Heart right ventricle (tissue), 16 donors: Measurements from ENCODE around the gene NUDT17. TPM values are rescaled to one million over a fixed set of nuclear protein-coding genes. Genes with fewer than 3 reads are reported as not detected.

Source experiments
- ATAC-seq, 8 donors: fragments of 200-7000 bp; cut with Tn5 transposase; one replicate each; pipeline ENCODE4 v1.9.1; 2020; ENCODE audit warnings: mild to moderate bottlenecking in 8 of 8, moderate library complexity in 8 of 8, moderate number of reproducible peaks in 1 of 8
- DNase-seq, 2 donors: peaks; one replicate each; pipeline ENCODE4 v3.0.0-alpha.2; 2020
- H3K27ac ChIP-seq, 10 donors: fragments of 200-600 bp; sonication (generic) in 2 of 10; one replicate each; pipeline versions ENCODE4 v1.5.0 to v1.8.0; 2020 to 2022; ENCODE audit warnings: mild to moderate bottlenecking in 3 of 10
- H3K27me3 ChIP-seq, 7 donors: fragments of 200-600 bp; one replicate each; pipeline ENCODE4 v1.8.0; 2021 to 2022; ENCODE audit warnings: mild to moderate bottlenecking in 2 of 7
- H3K36me3 ChIP-seq, 9 donors: fragments of 200-600 bp; sonication (generic) in 1 of 9; one replicate each; pipeline versions ENCODE4 v1.5.0 to v1.8.0; 2020 to 2022; ENCODE audit warnings: mild to moderate bottlenecking in 2 of 9
- H3K4me1 ChIP-seq, 9 donors: fragments of 200-600 bp; sonication (generic) in 1 of 9; one replicate each; pipeline versions ENCODE4 v1.5.0 to v1.8.0; 2020 to 2022; ENCODE audit warnings: mild to moderate bottlenecking in 4 of 9
- H3K4me3 ChIP-seq, 10 donors: fragments of 200-600 bp; sonication (generic) in 2 of 10; one replicate each; pipeline versions ENCODE4 v1.5.0 to v1.8.0; 2020 to 2022; ENCODE audit warnings: mild to moderate bottlenecking in 7 of 10, moderate library complexity in 2 of 10
- H3K9me3 ChIP-seq, 11 donors: fragments of 200-600 bp in 10 of 11; sonication (generic) in 2 of 11; one replicate each; pipeline versions ENCODE4 v1.5.0 to v1.8.0; 2013 to 2022; ENCODE audit warnings: mild to moderate bottlenecking in 2 of 11, control low read depth in 1 of 11, moderate library complexity in 1 of 11
- WGBS, 2 donors: extraction: QIAGEN DNeasy Blood & Tissue Kit; methylation state at CpG; one replicate each; pipeline ENCODE4 v1.1.7; 2013; ENCODE audit warnings: inconsistent platforms in 1 of 2; 5-methylcytosine and 5-hydroxymethylcytosine counted together
- intact Hi-C, 10 donors: fragments of 100-400 bp; cut with DNase I; formaldehyde crosslinking; loops; one replicate each; pipeline versions ENCODE4 v1.11.1 to v1.14.2; 2022
- polyA plus RNA-seq, 2 donors: library from polyadenylated mRNA; stranded (reverse); fragments of 200-250 nt; gene quantifications; one replicate each; pipeline ENCODE4 v1.2.3, GENCODE V29; 2013
- total RNA-seq, 10 donors: library from RNA; stranded (reverse); fragmentation: NEBNext Ultra II Directional in 3 of 10; extraction: Animal tissue kit (Norgen Biotek cat#: 25700) in 3 of 10; gene quantifications; one replicate each; pipeline versions ENCODE4 v1.2.1 to v1.2.4, GENCODE V29; 2021 to 2023
- TF ChIP-seq, protein P1 (sequence below), 9 donors: fragments of 200-600 bp; sonication (generic) in 2 of 9; IDR thresholded peaks; one replicate each; pipeline versions ENCODE4 v1.5.0 to v1.8.0; 2021 to 2022; ENCODE audit warnings: antibody characterized with exemption in 9 of 9, mild to moderate bottlenecking in 5 of 9, moderate library complexity in 1 of 9
- donor health status: Arrhythmogenic right ventricular cardiomyopathy.
- donor health status: ischemic (EF 13 %, LVEDD 7.1; RV severe dilation, severe dysfunction).
- donor health status: healthy with polysubstance abuse.
- donor health status: DM: no; HTN: yes; CAD: no.
- donor health status: DM: no; HTN: no; CAD: no.
- donor health status: ischemic (EF 25% LVEDD 6.9; RV normal size, moderate dysfunction).
- donor health status: ischemic (EF 25% LVEDD 5.7; RV mildly dilated, moderate dysfunction).
- donor health status: healthy.
- donor health status: DM: yes; HTN: yes; CAD: no.
- donor health status: Ischemic cardiomyopathy.
- donor health status: ischemic (EF 35%, LVEDD 5.7; RV mildly dilated, moderate dysfunction).
- donor health status: nonischemic (EF 11% LVEDD 7.7; RV severe dilation, severe dysfunction).
- donor health status: DM: yes; HTN: yes; CAD: no.
- donor health status: PGD.
- donor health status: ischemic (EF 29% LVEDD 5.4; RV normal size, mild dysfunction).
- donor health status: nonischemic (EF 23%, LVEDD 6.1; RV moderate dilation, normal function).

The NUDT17 gene
- total and polyA plus RNA-seq, 12 donors = 0.75 to 4.9 (median 3.6) TPM

DNA sequence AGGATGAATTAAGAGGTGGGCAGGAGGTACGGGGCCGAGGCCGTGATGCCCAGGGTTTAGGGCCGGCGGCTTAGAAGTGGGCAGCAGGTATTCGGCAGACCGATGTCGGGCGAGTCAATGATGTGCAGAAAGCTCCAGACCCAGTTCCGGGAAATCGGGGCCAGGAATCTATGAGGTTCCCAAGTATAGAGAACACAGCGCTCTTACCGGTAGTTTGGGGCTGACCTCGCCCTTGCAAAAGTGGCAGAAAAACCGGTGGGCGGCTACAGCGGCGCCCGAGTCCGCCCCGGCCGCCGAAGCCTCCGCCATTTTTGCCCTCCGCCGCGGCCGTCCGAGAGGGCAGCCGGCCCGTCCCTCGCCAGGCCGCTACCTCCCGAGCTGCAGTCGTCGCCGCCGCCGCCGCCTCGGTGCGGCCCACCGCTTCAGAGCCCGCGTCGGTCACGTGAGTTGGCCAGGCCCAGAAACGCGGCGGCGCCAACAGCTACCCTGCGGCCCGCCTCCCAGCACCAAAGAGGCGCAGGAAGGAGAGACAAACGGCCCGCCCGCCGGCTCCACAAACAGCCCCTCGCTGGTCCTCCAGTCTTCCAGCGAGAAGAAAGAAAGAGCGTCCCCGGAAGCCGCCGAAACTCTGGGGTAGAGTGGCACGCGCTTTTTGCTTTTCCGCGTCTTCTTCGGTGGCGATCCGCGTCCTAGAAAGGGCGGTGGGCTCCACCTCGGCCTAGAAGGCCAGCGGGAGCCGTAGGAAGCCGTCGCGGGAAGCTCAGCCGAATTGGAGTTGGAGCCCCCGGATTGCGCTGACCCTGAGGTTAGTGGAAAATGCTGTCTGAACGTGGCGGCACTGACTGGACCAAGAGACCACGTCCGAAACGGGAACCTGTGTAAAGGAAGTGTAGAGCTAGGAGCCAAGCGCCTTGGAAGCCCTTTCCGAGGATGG, 21.6 kb upstream of the NUDT17 start, which contains the start of the genes POLR3C and RNF115:
Gene POLR3C (plus strand): TSS at position 636 of the 934 bp plus-strand sequence. CDS start 1,577 bp downstream, outside the sequence.
Gene RNF115 (minus strand): TSS at position 531 of the 934 bp plus-strand sequence. CDS start 222 bp downstream, at position 309.
- ATAC-seq = peak; percentile 96 to 98 (median 96)
- intact Hi-C loops = loop anchor here in 1 of 10 donors (2.0 kb wide), 1 partner anchor 35 kb away; the partner anchor contains the start of gene PIAS3
- TF ChIP-seq, protein P1, sequence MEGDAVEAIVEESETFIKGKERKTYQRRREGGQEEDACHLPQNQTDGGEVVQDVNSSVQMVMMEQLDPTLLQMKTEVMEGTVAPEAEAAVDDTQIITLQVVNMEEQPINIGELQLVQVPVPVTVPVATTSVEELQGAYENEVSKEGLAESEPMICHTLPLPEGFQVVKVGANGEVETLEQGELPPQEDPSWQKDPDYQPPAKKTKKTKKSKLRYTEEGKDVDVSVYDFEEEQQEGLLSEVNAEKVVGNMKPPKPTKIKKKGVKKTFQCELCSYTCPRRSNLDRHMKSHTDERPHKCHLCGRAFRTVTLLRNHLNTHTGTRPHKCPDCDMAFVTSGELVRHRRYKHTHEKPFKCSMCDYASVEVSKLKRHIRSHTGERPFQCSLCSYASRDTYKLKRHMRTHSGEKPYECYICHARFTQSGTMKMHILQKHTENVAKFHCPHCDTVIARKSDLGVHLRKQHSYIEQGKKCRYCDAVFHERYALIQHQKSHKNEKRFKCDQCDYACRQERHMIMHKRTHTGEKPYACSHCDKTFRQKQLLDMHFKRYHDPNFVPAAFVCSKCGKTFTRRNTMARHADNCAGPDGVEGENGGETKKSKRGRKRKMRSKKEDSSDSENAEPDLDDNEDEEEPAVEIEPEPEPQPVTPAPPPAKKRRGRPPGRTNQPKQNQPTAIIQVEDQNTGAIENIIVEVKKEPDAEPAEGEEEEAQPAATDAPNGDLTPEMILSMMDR (IDR thresholded peaks at IDR 0.05) = no peak
- peak within 1 kb of the TSS; percentile 68 to 88 (median 76) for H3K4me3 ChIP-seq
- peak; percentile 90 to 93 for DNase-seq
- H3K36me3 ChIP-seq = peaks cover 0 to 35% (median 24%) of the 10 kb centered on the region in 9 donors
- H3K9me3 ChIP-seq = no peaks in the 10 kb centered on the region
- no peaks in the 10 kb centered on the region for H3K27me3 ChIP-seq
- H3K4me1 ChIP-seq = peaks cover 7 to 23% (median 16%) of the 10 kb centered on the region in 9 donors
- 0 to 2% methylated on average over 86 to 89 of the region's 89 CpGs for WGBS, 2 donors
- H3K27ac ChIP-seq = peak within 1 kb of the TSS; percentile 91 to 97 (median 94)

DNA sequence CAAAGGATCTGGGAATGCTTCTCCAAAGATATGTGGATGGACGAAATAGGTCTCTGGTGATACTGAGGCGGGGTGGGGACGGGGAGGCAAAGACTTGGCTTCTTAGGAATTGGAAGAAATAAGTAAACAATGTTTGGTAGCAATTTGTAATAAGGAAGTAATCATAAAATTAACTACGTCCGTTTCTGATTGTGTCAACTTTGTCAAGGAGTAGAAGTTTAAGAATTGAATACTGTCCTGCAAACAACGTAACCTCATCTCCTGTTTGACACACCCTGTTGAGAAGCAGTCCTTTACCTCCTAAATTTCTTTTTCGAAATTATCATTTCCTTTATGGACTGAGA, 21.0 kb upstream of the NUDT17 start:
- WGBS, 2 donors = 2 to 3% methylated on average over 7 of the region's 7 CpGs
- TF ChIP-seq, protein P1 (IDR thresholded peaks at IDR 0.05) = no peak
- H3K27ac ChIP-seq = peak overlapping the region; percentile 91 to 97 (median 94)
- H3K4me3 ChIP-seq = peak overlapping the region; percentile 68 to 88 (median 76)
- peaks cover 7 to 23% (median 16%) of the 10 kb centered on the region in 9 donors for H3K4me1 ChIP-seq
- ATAC-seq (no peak), DNase-seq (no peak)
- H3K27me3 ChIP-seq = no peaks in the 10 kb centered on the region
- no peaks in the 10 kb centered on the region for H3K9me3 ChIP-seq
- peaks cover 0 to 41% (median 30%) of the 10 kb centered on the region in 9 donors for H3K36me3 ChIP-seq
- intact Hi-C loops = loop anchor here in 1 of 10 donors (2.0 kb wide), 1 partner anchor 34 kb away; the partner anchor contains the start of gene PIAS3

DNA sequence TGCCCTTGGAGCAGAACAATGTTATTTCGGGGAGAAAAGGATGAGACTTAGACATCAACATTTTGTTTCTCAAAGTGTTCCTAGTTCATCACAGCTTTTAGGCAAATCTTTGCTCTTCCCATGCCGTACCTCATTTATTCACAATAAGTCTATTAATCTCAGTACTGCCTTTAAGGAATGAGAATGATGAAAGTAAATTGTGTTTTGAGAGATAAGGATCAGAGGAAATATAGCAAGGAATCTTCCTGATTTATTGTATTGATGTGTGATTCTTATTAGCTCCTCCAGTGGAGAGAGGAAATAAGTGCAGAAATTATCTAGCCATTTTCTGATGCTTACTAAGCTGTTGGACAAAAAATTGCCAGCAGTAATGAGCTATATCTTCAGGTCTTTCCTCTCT, 19.4 kb upstream of the NUDT17 start:
- TF ChIP-seq, protein P1 (IDR thresholded peaks at IDR 0.05) = no peak
- ATAC-seq (no peak), DNase-seq (no peak)
- peaks cover 0 to 56% (median 45%) of the 10 kb centered on the region in 9 donors for H3K36me3 ChIP-seq
- 92 to 95% methylated on average over 2 of the region's 2 CpGs for WGBS, 2 donors
- H3K4me3 ChIP-seq = peak overlapping the region in 1 of 10 donors; percentile 68
- intact Hi-C loops = no loop called here
- no peak overlapping the region for H3K27ac ChIP-seq
- H3K4me1 ChIP-seq = peaks cover 7 to 23% (median 16%) of the 10 kb centered on the region in 9 donors
- no peaks in the 10 kb centered on the region for H3K27me3 ChIP-seq
- H3K9me3 ChIP-seq = no peaks in the 10 kb centered on the region

DNA sequence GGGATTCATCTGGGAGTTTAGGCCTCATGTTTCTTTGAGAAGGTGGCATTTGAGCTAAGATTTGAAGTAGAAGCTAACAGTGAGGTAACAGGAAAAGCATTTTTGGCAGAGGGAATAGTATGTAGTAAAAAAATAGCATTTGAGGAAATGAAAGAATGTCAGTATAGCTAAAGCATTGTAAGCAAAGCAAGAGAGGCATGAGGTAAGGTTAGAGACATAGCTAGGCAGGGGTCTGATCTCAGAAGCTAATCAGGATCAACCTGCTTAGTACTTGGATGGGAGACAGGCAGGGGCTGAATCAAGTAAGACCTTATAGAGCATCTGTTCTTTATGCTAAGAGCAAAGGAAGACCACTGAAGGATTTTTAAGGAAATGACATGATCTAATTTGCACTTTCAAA, 17.5 kb upstream of the NUDT17 start:
- ATAC-seq (no peak), DNase-seq (no peak)
- Histone ChIP-seq H3K4me3 (no peak overlapping the region), H3K27ac (no peak overlapping the region), H3K9me3 (no peaks in the 10 kb centered on the region), H3K4me1 (peaks cover 7 to 20% (median 14%) of the 10 kb centered on the region in 9 donors), H3K36me3 (peaks cover 0 to 76% (median 51%) of the 10 kb centered on the region in 9 donors), H3K27me3 (no peaks in the 10 kb centered on the region)
- TF ChIP-seq, protein P1 (IDR thresholded peaks at IDR 0.05) = no peak
- intact Hi-C loops = no loop called here
